ENCODE data around the gene TMX4.

TMX4 gene

GRCh38 chr20:7989379-7989778 is 30.2 kb downstream of the TMX4 start:
- TF ChIP-seq CTCF (IDR thresholded peaks at IDR 0.05; ENCODE audit: insufficient read depth, low read depth, low read length, missing control alignments) = no peak
- H3K4me3 ChIP-seq (ENCODE audit: low read depth, low read length) = no peak overlapping the region
- DNase-seq (ENCODE audit: low read depth) = no peak

GRCh38 chr20:7985916-7986315 is 33.6 kb downstream of the TMX4 start:
- no peak for TF ChIP-seq CTCF (IDR thresholded peaks at IDR 0.05; ENCODE audit: insufficient read depth, low read depth, low read length, missing control alignments)
- H3K4me3 ChIP-seq (ENCODE audit: low read depth, low read length) = no peak overlapping the region
- DNase-seq (ENCODE audit: low read depth) = no peak

GRCh38 chr20:7984192-7984591 is 35.4 kb downstream of the TMX4 start:
- H3K4me3 ChIP-seq (ENCODE audit: low read depth, low read length) = no peak overlapping the region
- DNase-seq (ENCODE audit: low read depth) = no peak
- TF ChIP-seq CTCF (IDR thresholded peaks at IDR 0.05; ENCODE audit: insufficient read depth, low read depth, low read length, missing control alignments) = no peak

GRCh38 chr20:7981374-7981773 is 38.2 kb downstream of the TMX4 start:
- TF ChIP-seq CTCF (IDR thresholded peaks at IDR 0.05; ENCODE audit: insufficient read depth, low read depth, low read length, missing control alignments) = no peak

GRCh38 chr20:7980332-7981046 is 39.1 kb downstream of the TMX4 start:
- no peak overlapping the region for H3K4me3 ChIP-seq (ENCODE audit: low read depth, low read length)
- TF ChIP-seq CTCF (IDR thresholded peaks at IDR 0.05; ENCODE audit: insufficient read depth, low read depth, low read length, missing control alignments) = peak; percentile 39
- DNase-seq (ENCODE audit: low read depth) = peak; percentile 44

More at GRCh38 chr20:7981374-7981773, 38.2 kb downstream of the TMX4 start:
- H3K4me3 ChIP-seq (ENCODE audit: low read depth, low read length) = no peak overlapping the region
- no peak for DNase-seq (ENCODE audit: low read depth)

GRCh38 chr20:7977709-7978108 is 41.9 kb downstream of the TMX4 start:
- TF ChIP-seq CTCF (IDR thresholded peaks at IDR 0.05; ENCODE audit: insufficient read depth, low read depth, low read length, missing control alignments) = no peak
- DNase-seq (ENCODE audit: low read depth) = no peak

GRCh38 chr20:7975851-7976414 is 43.6 kb downstream of the TMX4 start:
- DNase-seq (ENCODE audit: low read depth) = no peak
- no peak for TF ChIP-seq CTCF (IDR thresholded peaks at IDR 0.05; ENCODE audit: insufficient read depth, low read depth, low read length, missing control alignments)
- H3K4me3 ChIP-seq (ENCODE audit: low read depth, low read length) = no peak overlapping the region

More at GRCh38 chr20:7977709-7978108, 41.9 kb downstream of the TMX4 start:
- no peak overlapping the region for H3K4me3 ChIP-seq (ENCODE audit: low read depth, low read length)
